NCI-H1048 (cell line): Measurements from ENCODE around the gene GBF1.

Experiments
- DNase-seq: peaks from one replicate; lab custom pipeline; 2025; lab: John Stamatoyannopoulos, UW

Gene GBF1

GRCh38 chr10:102424145-102424544 lies 178.8 kb downstream of the GBF1 start:
- no peak for DNase-seq

DNA sequence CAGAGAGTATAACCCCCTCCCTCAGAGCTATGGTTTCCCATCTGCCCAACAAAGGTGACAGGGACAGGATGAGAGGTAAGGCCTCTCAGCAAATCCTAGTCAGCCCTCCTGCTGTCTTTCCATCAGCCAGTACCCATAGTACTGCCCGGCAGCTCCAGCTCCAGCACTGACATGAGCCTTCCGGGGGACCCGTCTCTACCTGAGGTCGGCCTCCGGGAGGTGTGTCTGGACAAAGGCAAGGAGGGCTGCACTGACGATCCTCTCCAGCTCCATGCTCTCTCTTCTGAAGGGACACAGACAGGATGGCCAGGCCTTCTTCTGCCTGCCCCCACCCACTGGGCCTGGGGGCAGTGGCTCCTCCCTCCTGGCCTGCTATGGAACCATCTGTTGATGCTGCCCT lies 179.6 kb downstream of the GBF1 start:
- DNase-seq, result no peak

GRCh38 chr10:102425444-102425843 lies 180.1 kb downstream of the GBF1 start:
- no peak for DNase-seq

DNA sequence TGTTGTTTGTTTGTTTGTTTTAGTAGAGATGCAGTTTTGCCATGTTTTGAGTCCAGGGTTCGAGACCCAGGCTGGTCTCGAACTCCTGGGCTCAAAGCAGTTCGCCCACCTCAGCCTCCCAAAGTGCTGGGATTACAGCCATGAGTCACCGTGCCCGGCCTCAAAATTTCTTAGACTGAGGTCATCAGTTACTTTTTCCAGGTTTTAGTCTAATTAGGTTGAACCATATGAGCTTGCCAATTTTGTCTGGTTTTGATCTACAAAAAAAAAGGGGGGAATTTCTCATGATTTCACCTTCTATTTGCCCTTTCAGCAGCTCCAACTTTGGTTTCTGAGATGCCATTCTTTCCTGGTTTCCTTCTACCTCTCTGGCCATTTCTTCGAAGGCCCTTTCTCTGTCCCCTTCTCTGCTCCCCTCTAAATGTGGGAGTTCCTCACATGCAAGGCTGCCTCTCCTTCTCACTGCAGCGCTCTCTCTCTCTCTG lies 181.5 kb downstream of the GBF1 start:
- no peak for DNase-seq

- no peak for DNase-seq
Measured at GRCh38 chr10:102429468-102429867, 184.1 kb downstream of the GBF1 start.

DNA sequence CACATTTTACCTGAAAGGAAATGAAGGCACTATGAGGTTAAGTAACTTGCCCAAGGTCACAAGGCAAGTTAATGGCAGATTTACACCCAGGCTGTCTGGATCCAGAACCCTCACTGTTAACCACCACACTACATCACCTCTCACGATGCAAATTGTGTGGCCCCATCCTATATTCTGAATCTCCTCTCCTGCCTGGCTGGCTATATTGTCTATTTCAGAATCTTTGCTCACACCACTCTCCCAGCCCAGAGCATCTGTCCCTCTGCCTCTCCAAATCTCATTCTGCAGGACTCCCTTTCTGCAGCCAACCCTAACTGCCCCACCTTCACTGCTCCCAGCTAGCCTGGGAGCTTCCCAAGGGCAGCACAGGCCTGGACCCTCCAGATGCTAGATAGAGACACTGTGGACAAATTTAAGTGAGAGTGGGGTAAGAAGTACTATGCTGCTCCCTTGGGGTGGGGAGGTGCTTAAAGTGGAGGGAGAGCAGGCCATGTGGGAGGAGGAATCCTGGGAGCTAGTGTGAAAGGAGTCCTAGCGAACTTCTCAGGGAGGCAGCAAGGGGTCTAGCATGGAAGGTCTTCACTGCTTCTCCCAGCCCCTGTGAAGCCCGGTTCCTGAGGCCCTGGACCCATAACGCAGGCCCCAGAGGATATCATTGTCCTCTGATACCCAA lies 186.3 kb downstream of the GBF1 start:
- DNase-seq, result no peak
